K562 (cell line): ENCODE data around the gene DNAJC18. TPM values are rescaled to one million over a fixed set of nuclear protein-coding genes. Genes with fewer than 3 reads are reported as not detected.

Experiments used
- BHLHE40 ChIP-seq: IDR thresholded peaks from 2 replicates; pipeline ENCODE4 v1.6.1; 2011; ENCODE audit warnings: low read length, improper control_type of control experiment
- EP300 ChIP-seq: IDR thresholded peaks from 2 replicates; pipeline ENCODE4 v1.6.1; 2012; ENCODE audit warnings: low read length, improper control_type of control experiment
- ID3 ChIP-seq, 2 experiments: fragments of 250-450 bp in 1 of 2; fragments of 450-650 bp in 1 of 2; sonication (Bioruptor Pico) in 1 of 2; IDR thresholded peaks; 2 replicates each; pipeline versions ENCODE4 v1.6.1 to v1.8.0; 2016 to 2021; ENCODE audit warnings: mild to moderate bottlenecking in 2 of 2, moderate library complexity in 2 of 2, missing compliant biosample characterization in 1 of 2, missing genetic modification characterization in 1 of 2
- MAZ ChIP-seq, 2 experiments: fragments of 450-650 bp in 1 of 2; sonication (generic) in 1 of 2; formaldehyde crosslinking; IDR thresholded peaks in 1 of 2; conservative IDR thresholded peaks in 1 of 2; 2 replicates each; pipeline versions ENCODE4 v1.4.0 to v1.5.0; 2020; ENCODE audit warnings: mild to moderate bottlenecking in 1 of 2, missing genetic modification reagents in 1 of 2
- MITF ChIP-seq: IDR thresholded peaks from 2 replicates; pipeline ENCODE4 v1.6.1; 2014; ENCODE audit warnings: antibody characterized with exemption
- NCOA6 ChIP-seq: fragments of 450-650 bp; IDR thresholded peaks from 2 replicates; pipeline ENCODE4 v1.6.1; 2017; ENCODE audit warnings: mild to moderate bottlenecking
- ZNF318 ChIP-seq, 2 experiments: fragments of 450-650 bp; IDR thresholded peaks; 2 replicates each; pipeline ENCODE4 v1.6.1; 2016; ENCODE audit warnings: mild to moderate bottlenecking in 2 of 2, borderline replicate concordance in 1 of 2, low read depth in 1 of 2, moderate library complexity in 1 of 2
- ZNF384 ChIP-seq: IDR thresholded peaks from 2 replicates; pipeline ENCODE4 v1.6.1; 2012; ENCODE audit warnings: low read depth, low read length, improper control_type of control experiment
- ZNF589 ChIP-seq: fragments of 200-800 bp; sonication (Bioruptor generic); IDR thresholded peaks from 2 replicates; pipeline ENCODE4 v1.6.1; 2016; ENCODE audit warnings: low read depth, missing genetic modification characterization, missing compliant biosample characterization
- polyA plus RNA-seq, 8 experiments: library from polyadenylated mRNA; depleted of rRNA in 4 of 8; stranded (reverse) in 5 of 8; unstranded in 3 of 8; fragments of >200 nt; fragmentation: Nextera tagmentation in 2 of 8; fragmentation: Illumina TruSeq in 1 of 8; extraction: Ambion mirVana in 2 of 8; extraction: Trizol in 1 of 8; gene quantifications; 2 replicates each; pipeline versions ENCODE4 v1.2.1 to v1.2.3, GENCODE V29; 2011 to 2014; ENCODE audit warnings: inconsistent platforms in 1 of 8, missing spikeins in 1 of 8
- total RNA-seq, 7 experiments: library from RNA; depleted of rRNA in 6 of 7; stranded (reverse); fragments of >200 nt in 6 of 7; fragmentation: Illumina TruSeq in 2 of 7; extraction: Trizol in 2 of 7; gene quantifications; 2 replicates each; pipeline versions ENCODE4 v1.2.1 to v1.2.3, GENCODE V29; 2011 to 2021; ENCODE audit warnings: low replicate concordance in 1 of 7
- TF ChIP-seq, protein P1 (sequence below): fragments of 450-650 bp; IDR thresholded peaks from 2 replicates; pipeline ENCODE4 v1.6.1; 2017; ENCODE audit warnings: antibody characterized with exemption, mild to moderate bottlenecking

Gene DNAJC18
- total and polyA plus RNA-seq, 9 of the 15 experiments (the other 6 are each of a cell fraction or from before 2014, with no cell fraction given) = 1.5 to 13.3 (median 7.5) TPM

DNA sequence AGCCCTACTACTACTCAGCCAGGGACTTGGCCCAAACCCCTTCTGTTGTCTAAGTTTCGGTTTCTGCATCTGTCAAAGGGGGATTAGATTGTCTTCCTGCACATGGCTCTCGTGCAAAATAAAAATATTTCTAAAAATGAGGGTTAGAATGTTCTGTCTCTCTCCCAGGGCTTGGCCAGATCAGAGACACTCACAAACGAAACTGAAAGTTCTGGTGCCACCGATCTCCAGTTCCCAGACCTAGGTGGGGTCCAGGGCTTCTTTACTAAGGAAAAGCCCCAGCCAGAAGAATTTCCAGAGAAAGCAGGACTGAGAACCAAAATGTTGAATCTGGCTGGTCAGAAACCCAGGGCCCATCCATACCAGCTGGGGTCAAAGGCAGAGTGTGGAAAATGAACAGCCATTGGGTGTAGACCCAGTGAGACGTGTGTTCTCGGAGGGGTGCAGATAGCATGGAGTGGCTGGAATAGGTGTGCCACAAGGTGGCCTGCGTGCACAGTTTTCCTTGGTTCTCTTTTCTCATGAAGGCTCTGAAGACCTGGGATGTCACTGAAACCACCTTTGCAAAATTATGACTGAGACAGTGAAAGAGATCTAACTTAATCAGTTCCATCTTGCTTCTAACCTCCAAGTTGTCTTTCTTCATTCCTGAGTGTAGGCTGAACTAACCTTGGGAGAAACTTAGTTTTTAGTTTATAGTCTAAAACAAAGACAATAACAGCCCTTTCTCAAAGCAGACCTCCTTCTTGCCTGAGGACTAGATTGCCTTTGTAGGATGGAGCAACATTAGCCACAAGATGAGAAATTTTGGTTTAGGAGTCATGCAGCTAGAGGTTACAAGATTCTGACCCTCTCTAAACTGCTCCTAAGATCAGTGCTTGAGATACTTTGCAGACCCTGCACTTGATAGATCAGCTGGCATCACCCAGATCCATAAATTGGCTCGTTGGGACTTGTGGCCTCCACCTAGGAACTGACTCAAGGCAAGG, 54.0 kb downstream of the DNAJC18 start (continued):
- TF ChIP-seq ZNF318 (IDR thresholded peaks at IDR 0.05; ENCODE audit: borderline replicate concordance in 1 of 2, low read depth in 1 of 2) (peak in 1 of 2 experiments; percentile 55; a peak in 1 of 4 replicates), ZNF589 (CRISPR knock-in tag) (no peak), EP300 (peak; percentile 14; the same call in 1 of the 2 replicates), MITF (no peak), ZNF384 (no peak), NCOA6 (no peak), BHLHE40 (peak; percentile 89), ID3 (CRISPR knock-in tag; IDR thresholded peaks at IDR 0.05) (no peak), ID3 (tag; IDR thresholded peaks at IDR 0.05) (no peak), MAZ (CRISPR knock-in tag; conservative IDR thresholded peaks at IDR 0.05 in 1 of 2, IDR thresholded peaks at IDR 0.05 in 1 of 2) (peak in 1 of 2 experiments; percentile 70; a peak in 2 of 4 replicates)
- TF ChIP-seq, protein P1, sequence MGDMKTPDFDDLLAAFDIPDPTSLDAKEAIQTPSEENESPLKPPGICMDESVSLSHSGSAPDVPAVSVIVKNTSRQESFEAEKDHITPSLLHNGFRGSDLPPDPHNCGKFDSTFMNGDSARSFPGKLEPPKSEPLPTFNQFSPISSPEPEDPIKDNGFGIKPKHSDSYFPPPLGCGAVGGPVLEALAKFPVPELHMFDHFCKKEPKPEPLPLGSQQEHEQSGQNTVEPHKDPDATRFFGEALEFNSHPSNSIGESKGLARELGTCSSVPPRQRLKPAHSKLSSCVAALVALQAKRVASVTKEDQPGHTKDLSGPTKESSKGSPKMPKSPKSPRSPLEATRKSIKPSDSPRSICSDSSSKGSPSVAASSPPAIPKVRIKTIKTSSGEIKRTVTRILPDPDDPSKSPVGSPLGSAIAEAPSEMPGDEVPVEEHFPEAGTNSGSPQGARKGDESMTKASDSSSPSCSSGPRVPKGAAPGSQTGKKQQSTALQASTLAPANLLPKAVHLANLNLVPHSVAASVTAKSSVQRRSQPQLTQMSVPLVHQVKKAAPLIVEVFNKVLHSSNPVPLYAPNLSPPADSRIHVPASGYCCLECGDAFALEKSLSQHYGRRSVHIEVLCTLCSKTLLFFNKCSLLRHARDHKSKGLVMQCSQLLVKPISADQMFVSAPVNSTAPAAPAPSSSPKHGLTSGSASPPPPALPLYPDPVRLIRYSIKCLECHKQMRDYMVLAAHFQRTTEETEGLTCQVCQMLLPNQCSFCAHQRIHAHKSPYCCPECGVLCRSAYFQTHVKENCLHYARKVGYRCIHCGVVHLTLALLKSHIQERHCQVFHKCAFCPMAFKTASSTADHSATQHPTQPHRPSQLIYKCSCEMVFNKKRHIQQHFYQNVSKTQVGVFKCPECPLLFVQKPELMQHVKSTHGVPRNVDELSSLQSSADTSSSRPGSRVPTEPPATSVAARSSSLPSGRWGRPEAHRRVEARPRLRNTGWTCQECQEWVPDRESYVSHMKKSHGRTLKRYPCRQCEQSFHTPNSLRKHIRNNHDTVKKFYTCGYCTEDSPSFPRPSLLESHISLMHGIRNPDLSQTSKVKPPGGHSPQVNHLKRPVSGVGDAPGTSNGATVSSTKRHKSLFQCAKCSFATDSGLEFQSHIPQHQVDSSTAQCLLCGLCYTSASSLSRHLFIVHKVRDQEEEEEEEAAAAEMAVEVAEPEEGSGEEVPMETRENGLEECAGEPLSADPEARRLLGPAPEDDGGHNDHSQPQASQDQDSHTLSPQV = peak; percentile 52; the same call in 1 of the 2 replicates
